ENCODE data around the gene ADGRF3. TPM values are rescaled to one million over a fixed set of nuclear protein-coding genes. Genes with fewer than 3 reads are reported as not detected.
"Not testable (repeated sequence)": the region's sequence is repeated elsewhere in the genome, so short reads cannot be mapped to it uniquely, and the experiment has no call there.

Gene ADGRF3, protein sequence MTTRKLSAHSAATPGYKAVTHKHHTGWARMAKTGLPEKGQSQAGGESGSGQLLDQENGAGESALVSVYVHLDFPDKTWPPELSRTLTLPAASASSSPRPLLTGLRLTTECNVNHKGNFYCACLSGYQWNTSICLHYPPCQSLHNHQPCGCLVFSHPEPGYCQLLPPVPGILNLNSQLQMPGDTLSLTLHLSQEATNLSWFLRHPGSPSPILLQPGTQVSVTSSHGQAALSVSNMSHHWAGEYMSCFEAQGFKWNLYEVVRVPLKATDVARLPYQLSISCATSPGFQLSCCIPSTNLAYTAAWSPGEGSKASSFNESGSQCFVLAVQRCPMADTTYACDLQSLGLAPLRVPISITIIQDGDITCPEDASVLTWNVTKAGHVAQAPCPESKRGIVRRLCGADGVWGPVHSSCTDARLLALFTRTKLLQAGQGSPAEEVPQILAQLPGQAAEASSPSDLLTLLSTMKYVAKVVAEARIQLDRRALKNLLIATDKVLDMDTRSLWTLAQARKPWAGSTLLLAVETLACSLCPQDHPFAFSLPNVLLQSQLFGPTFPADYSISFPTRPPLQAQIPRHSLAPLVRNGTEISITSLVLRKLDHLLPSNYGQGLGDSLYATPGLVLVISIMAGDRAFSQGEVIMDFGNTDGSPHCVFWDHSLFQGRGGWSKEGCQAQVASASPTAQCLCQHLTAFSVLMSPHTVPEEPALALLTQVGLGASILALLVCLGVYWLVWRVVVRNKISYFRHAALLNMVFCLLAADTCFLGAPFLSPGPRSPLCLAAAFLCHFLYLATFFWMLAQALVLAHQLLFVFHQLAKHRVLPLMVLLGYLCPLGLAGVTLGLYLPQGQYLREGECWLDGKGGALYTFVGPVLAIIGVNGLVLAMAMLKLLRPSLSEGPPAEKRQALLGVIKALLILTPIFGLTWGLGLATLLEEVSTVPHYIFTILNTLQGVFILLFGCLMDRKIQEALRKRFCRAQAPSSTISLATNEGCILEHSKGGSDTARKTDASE
- total RNA-seq = 0.19 TPM
- long read RNA-seq = 0 reads

DNA sequence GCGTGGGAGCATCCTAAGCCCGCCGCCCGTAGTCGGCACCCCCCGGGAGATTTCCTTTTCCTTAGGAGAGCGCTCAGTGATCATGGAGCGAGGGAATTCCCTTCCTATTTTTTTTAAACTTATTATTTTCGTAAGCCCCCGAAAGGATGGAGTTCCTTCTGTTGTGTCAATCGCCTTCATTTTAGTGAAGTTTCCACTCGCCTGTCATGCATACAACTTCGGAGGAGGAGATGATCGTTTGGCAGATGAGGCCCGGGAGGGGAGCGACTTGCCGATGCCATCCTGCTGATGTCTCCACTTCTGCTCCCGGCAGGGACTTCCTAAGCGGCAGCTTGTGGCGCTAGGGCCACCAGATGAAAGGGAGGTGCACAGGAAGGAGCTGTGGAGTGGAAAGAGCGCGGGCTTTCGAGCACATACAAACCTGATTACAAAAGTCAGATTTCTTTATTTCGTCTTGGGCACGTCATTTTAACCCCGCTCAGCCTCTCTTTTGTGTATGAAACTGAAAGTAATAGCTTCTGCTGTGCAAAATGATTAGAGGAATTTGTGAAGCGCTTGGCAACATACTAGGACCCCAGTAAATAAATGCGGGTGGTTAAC is at the start of gene ADGRF3:
Gene ADGRF3, minus strand, starts transcription at position 336 of the 600 bp plus-strand sequence. CDS start 555 bp downstream, outside the sequence.
- no peak for DNase-seq (ENCODE audit: low spot score)

DNA sequence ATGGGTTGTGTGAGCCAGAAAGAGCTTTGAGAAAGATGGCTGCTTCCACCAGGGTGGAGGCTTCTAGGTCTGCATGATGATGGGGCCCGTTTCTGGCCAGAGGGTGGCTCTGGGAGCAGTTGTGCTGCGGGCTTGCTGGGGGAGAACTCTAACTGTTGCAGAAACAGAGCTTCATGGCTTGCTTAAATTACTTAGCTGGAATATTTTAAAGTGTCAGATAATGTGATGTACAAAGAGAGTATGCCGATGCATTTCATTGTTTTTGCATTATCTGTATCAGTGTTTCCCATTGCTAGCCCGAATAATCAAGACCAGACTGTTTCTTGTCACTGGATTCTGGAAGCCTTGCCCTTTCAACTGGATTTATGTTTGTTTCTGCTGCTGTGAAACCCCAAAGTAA is 48.8 kb upstream of the ADGRF3 start:
- no peak for DNase-seq (ENCODE audit: low spot score)

DNA sequence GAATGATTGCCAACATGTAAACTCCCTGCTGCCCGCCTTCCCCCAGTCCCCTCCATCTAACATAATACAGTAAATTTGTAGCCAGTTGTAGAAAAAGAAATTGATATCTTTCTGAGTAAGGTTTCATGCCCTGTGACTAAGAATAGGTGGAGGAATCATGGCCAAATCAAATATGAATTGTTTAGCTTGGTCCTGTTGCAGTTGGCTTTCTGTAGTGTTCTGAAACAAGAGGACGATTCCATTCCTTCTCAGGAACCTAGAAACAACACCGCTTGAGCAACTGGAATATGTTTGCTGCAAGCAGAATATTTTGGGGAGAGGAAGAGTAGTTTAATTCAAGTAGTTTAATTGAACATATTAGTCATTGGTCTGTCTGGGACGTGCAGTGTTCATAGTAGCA is 48.1 kb upstream of the ADGRF3 start:
- DNase-seq (ENCODE audit: low spot score) = no peak

DNA sequence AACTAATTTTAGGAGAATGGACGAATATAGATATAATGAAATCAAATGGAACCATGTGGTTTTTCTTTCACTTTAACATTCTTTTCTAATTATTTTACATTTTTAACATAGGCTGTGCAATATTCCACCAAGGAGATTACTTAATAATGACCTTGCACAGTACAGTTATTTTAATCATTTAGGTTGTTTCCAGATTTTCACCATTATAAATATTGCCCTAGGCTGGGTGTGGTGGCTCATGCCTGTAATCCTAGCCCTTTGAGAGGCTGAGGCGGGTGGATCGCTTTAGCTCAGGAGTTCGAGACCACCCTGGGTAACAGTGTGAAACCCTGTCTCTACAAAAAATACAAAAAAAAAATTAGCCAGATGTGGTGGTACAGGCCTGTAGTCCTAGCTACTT is 40.6 kb upstream of the ADGRF3 start:
- DNase-seq (ENCODE audit: low spot score) = no peak

DNA sequence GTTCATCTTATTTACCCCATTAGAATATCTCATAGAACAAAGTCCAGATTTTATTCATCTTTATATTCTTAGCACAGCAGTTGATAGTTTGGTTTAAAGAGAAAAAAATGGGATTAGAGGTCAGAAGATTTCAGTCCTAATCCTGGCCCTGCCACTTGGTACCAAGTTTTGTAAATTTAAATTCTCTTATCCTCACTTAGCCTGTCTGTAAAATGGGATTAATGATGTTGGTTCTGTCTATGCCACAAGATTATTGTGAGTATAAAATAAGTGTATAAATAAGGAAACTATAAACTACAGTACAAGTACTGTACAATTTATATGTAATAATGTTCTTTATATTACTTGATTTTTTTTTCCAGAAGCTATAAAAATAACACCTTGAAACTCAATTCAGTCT is 38.0 kb upstream of the ADGRF3 start:
- DNase-seq (ENCODE audit: low spot score) = no peak

DNA sequence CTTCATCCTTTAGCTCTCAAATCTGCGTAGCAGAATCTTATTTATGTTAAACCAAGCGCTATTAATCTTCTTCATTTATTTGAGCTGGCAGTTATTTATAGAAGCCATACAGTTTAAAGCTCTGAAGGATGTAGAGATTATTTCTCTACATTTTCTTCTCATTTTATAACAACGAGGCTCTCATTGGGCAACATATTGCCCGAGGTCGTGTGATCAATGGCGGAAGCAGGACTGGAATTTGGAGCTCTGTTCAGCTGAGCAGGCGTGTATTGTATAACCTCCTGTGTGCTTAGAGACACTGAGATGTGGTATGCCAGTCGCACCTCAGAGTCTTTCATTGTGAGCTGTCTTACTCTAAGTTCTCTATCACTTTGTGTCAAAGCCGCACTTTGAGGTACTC is 37.6 kb upstream of the ADGRF3 start:
- no peak for DNase-seq (ENCODE audit: low spot score)

DNA sequence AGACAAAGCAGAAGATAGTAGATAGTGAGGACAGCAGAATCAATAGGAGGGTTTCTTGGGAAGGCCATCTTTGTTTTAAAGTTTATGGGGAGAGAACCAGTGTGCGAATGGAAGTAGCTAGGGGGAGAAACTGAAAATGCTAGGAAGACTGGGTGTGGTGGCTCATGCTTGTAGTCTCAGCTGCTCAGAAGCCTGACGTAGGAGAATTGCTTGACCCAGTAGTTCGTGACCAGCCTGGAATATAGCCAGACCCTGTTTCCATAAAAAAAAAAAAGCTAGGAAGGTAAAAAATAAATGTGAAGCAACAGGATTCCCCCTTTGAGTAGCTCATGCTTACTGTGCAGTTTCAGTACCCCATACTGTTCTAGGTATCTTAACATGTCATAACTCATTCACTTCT is 36.0 kb upstream of the ADGRF3 start:
- no peak for DNase-seq (ENCODE audit: low spot score)

DNA sequence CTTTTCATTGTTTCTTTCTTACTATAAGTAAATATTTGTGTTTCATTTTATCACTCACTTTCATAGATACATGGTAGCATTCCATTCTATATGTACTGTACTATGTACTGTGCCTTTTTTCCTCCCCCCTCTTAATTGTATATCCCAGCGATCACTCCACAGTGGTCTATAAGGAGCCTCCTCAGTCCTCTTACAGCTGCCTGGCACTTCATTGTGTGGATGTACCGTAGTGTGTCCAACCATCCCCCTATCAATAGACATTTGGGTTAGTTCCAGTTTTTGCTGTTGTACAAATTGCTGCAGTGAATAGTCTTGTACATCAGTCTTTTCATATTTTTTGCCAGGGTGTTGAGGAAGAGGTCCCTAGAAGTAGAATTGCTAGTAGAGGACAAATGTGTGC is 33.7 kb upstream of the ADGRF3 start:
- DNase-seq (ENCODE audit: low spot score) = no peak

DNA sequence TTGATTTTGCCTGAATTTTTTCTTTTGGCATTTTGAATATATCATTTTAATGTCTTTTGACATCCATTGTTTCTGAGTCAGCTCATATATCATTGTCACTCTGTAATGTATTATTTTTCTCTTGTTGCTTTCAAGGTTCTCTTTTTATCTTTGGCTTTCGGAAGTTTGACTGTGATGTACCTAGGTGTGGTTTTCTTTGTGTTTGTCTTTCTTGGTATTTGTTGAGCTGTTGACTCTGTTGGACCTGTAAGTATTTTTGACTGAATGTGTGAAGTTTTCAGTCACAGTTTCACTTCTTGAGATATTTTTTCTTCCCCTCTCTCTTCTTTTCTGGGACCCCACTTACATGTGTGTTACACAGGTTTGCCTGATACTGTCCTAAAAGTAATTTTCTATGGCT is 30.2 kb upstream of the ADGRF3 start:
- DNase-seq (ENCODE audit: low spot score) = no peak

DNA sequence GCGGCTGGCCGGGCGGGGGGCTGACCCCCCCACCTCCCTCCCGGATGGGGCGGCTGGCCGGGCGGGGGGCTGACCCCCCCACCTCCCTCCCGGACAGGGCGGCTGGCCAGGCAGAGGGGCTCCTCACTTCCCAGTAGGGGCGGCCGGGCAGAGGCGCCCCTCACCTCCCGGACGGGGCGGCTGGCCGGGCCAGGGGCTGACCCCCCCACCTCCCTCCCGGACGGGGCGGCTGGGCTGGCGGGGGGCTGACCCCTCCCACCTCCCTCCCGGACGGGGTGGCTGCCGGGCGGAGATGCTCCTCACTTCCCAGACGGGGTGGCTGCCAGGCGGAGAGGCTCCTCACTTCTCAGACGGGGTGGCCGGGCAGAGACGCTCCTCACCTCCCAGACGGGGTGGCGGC is 24.3 kb upstream of the ADGRF3 start:
- DNase-seq (ENCODE audit: low spot score) = not testable (repeated sequence)

DNA sequence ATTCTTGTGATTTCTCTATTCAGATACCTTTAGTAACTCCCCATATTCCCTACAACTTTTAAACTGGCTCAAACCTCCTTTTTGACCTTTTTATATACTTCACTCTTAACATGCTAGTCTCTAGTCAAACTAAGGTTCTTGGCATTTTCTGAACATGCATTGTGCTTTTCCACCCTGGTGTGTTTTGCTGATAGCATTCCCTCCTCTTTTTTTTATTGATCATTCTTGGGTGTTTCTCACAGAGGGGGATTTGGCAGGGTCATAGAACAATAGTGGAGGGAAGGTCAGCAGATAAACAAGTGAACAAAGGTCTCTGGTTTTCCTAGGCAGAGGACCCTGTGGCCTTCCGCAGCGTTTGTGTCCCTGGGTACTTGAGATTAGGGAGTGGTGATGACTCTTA is 23.1 kb upstream of the ADGRF3 start:
- DNase-seq (ENCODE audit: low spot score) = not testable (repeated sequence)

DNA sequence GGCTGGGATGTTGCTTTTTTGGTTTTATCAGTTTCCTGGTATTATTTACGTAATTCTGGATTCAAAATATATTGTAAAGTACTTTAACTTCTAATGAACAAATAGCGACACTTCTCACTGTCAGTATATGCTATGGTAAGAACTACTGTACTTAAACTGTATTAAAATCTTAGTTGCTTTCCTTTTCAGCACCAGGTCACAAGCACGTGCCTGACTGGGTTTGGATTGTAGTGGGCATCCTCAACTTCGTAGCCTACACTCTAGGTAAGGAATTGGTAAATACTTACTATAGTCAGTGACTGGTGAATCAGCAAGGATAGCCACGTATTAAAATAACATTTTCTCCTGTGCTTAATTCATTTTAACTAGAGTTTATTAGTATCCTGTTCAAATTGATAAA is 20.4 kb upstream of the ADGRF3 start:
- DNase-seq (ENCODE audit: low spot score) = no peak

DNA sequence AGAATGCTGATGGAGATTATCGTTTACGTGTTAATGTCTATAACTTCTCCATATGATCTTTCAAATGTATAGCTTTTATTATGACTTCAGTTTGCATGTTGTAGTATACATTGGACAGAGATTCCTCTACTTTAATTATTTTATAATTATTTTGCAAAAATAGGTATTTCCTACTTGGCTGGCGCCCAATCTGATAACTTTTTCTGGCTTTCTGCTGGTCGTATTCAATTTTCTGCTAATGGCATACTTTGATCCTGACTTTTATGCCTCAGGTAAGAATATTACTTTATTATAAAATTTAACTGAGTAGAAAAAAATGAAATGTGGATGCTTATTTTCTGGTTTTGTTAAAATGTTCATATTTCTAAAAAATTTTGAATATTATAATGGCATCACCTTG is 18.1 kb upstream of the ADGRF3 start:
- no peak for DNase-seq (ENCODE audit: low spot score)

DNA sequence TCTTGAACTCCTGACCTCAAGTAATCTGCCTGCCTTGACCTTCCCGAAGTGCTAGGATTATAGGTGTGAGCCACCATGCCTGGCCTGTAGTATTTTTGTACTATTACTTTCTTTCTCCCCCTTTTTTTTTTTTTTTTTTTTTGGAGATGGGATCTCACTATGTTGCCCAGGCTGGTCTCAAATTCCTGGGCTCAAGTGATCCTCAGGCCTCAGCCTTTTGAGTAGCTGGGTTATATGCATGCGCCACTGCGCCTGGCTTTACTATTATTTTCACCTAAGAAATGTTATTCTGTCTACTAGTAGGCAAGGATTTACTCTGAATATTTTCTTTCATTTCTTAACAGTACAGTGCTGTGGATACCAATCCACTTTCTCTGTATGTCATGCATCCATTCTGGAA is 17.4 kb upstream of the ADGRF3 start:
- no peak for DNase-seq (ENCODE audit: low spot score)

DNA sequence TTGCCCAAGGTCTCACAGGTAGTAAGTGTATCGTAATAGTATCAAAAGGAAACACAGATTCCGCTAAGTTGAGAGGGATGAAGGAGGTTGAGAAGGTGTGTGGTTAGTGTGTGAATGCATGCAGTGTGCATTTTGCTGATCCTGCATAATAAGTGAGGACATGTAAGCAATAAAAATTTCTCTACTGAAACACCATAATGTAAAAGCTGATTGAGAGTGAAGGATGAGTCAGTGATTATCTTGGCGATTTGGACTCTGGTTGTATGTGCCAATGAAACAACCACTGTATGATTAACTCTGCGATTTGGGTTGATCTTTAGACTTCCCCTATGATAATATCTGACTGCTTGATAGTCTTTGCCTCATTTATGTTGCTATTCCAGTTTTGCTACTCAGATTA is 16.7 kb upstream of the ADGRF3 start:
- DNase-seq (ENCODE audit: low spot score) = no peak

DNA sequence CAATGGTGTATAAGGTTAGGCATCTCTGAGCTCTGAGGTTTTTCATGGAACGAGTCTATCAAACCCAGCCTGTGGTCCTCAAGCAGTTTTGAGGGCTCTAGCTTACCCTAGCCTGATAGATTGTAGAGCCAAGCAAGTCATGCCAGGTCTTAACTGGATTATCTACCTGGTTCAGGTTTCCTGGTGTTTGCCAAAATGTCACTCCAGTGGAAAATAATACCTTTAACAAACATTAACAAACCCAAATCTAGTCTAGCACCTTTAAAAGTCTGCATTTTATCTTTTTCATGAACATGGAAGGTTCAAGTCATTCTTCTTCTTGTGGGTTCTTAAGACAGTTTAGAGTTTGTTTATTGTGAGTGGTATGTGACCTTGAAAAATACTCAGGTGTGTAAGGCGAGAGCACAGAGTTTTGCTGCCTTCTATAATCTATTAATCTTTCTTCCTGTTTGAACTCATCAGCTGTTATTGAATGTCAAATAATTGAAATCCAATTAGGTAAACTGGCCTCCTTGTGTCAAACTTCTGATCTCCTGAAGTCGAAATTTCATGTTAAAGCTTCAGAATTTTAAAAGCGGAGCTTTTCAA is 13.4 kb upstream of the ADGRF3 start:
- no peak for DNase-seq (ENCODE audit: low spot score)

DNA sequence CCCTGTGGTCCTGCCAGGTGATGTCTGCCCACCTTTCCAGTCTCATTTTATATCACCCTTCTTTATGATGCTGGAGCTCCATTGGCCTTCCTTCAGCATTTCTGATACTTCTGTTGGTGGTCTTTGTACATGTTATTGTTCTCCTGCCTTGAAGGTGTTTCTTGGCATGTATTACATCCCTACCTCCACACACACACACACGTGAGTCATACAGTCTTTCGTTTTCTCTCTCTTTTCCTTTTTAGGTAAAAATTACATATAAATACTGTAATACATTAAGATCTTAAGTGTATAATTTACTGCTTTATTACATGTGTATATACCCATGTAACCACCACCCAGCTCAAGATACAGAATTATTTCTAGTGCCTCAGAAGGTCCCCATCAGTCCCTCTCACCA is 10.2 kb upstream of the ADGRF3 start:
- DNase-seq (ENCODE audit: low spot score) = no peak

DNA sequence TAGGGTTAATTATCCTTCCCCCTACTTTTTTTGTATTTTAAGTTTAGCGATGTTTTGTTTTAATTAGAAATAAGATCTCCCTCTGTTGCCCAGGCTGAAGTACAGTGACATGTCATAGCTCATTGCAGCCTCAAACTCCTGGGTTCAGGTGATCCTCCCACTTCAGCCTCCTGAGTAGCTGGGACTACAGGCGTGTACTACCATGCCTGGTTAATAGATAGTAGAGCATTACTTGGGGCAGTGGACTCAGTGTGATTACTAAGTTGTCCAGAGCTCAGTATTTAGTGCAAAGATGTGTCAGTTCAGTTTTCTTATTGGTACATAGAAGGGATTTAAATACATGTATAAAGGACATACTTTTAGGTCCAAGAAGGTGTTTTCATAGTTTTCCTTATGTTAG is 9.5 kb upstream of the ADGRF3 start:
- DNase-seq (ENCODE audit: low spot score) = no peak

DNA sequence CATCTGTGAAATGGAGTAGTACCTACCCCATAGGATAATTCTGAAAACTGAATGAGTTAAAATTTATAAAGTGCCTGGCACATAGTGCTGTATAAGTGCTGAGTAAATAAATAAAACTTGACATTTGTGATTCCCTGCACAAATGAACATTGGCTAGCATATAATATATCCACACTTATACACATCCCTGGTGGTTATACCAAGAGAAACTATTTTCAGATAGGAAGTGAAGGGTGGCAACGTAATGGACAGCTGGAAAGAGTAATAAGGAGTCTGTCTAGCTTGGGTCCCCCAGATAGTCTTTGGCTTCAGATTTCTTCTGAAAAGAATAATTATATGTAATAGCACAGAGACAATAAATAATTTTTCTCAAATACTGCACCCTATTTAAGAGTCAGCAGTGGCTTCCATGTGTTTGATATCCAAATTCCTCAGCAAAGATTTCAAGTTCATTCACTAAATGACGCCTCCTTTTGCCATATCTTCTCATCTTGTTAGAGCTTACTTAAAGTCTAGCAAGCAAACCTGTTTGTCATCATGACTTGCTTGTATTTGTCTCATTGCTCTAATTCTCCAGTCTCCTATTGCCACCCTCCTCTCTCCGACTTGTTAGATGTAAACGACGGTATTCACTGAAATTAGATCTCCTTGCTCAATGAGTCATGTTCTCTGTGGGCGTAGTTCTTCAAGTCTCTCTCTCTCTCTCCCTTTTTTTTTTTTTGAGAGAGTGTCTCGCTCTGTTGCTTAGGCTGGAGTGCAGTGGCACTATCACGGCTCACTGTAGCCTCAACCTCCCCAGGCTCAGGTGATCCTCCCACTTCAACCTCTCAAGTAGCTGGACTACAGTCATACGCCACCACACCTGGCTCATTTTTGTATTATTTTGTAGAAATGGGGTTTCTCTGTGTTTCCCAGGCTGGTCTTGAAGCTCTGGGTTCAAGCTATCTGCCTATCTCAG is 8.7 kb upstream of the ADGRF3 start:
- DNase-seq (ENCODE audit: low spot score) = no peak

DNA sequence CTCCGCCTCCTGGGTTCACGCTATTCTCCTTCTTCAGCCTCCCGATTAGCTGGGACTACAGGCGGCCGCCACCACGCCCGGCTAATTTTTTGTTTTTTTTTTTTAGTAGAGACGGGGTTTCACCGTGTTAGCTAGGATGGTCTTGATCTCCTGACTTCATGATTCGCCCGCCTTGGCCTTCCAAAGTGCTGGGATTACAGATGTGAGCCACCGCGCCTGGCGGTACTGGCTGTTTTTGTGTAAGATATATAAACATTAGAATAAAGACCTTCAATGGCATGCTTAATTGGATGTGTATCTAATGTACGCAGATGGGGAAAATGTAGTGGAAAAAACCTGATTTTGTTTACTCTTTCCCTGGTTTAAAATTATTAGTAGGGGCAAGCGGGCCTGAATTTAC is 7.9 kb upstream of the ADGRF3 start:
- DNase-seq (ENCODE audit: low spot score) = not testable (repeated sequence)

Measured in mesenteric fat pad (tissue), 1 donor.